Kidney capillary endothelial cell (primary cell): Measurements from ENCODE around the gene ADM.

ENCODE experiments used
- DNase-seq: peaks from one replicate; pipeline ENCODE4 v3.0.0-alpha.2; 2018; ENCODE audit warnings: low spot score

ADM gene

DNA sequence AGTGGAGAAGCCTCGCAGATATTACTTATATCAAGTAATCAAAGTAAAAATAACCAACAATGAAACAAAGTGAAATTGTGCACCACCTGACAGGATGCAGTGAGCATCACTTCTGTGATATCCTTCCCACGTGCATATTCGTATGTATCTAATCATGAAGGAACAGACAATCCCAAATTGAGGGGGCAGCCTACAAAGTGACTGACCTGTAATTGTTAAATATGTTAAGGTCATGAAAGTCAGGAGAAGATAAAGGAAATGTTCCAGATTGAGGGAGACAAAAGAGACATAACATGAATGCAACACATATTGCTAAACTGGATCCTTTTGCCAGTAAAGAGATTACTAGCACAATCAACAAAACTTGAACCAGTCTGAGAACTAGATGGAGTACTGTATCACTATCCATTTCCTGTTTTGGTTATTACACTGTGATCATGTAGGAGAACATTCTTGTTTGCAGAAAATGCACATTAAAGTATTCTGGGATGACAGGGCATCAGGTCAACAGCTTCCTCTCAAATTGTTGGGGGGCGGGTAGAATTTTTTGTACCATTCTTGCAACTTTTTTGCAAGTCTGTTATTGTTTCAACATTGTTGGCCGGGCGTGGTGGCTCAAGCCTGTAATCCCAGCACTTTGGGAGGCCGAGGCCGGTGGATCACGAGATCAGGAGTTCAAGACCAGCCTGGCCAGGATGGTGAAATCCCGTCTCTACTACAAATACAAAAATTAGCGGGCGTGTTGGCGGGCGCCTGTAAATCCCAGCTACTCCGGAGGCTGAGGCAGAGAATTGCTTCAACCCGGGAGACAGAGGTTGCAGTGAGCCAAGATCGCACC, 12.9 kb upstream of the ADM start:
- DNase-seq: no peak

GRCh38 chr11:10293423-10294289, 11.2 kb upstream of the ADM start, which contains the start of gene SBF2:
TSS of gene SBF2 (minus strand) at chr11:10294219. CDS start at chr11:10294069, 150 bp downstream.
- peak; percentile 92 for DNase-seq

DNA sequence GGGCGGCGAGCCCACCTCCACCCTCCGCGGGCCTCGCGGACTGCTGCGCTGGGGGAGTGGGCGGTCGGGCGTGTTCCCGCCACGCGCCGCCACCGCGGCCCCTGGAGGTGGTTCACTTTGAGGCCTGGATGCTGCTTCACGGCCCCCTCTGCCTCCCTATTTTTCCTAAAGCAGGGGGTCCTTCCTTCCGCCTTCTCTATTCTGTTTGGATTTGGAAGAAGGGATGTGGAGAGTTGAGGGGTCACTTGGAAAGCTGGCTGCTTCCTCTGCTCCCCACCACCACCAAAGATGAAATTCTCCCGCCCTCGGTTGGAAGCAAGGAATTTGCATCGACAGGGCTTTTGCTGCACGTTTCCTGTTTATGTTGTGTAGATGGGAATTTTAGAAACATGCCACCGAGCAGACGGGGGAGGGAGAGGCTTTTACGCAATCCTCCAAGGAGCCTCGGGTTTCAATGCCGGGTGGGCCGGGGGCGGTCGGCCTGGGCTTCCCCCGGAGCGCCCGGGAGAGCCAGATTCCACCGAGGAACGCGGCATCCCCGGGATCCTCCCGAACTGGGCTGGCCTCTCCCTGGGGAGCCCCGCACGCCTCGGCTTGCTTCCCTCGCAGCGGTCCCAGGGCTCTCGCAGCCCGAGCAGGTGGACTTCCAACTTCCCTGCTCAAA, 10.5 kb upstream of the ADM start:
- DNase-seq: no peak

DNA sequence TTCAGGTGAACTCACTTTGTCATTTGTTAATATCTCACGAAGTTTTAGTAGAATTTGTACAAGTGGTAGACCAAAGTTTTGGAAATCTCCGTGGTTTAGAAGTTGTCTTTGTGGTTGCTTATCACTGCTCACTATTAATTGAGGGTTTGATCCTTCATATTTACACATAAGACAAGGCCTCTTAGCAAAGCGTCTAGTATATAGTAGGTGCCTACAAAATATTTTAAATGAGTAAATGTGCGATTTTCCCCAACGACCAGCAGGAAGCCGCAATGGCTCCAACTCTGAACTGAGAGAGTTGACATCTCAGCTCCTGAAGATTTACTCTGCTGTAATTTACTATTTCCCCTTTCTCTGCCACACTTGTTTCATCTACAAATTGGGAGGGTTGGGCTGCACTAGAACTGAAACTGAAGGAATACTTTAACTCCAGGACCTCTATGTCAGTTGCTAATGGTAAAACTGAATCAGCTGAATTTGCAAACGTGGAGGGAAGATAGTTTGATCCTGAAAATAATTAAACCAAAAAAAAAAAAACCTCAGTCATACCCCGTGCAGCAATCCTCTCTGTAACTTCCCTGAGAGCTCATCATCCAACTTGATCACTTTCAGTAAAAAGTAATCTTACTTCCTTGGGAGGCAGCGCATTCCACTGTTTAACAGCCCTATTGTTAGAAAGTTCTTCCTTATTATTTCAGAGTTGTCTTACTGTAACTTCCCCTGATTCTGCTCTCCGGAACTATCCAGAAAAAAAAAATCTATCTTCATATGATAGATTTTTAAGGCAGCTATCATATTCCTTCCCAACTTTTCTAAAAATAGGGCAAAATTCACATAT, 9.6 kb upstream of the ADM start:
- DNase-seq: no peak

DNA sequence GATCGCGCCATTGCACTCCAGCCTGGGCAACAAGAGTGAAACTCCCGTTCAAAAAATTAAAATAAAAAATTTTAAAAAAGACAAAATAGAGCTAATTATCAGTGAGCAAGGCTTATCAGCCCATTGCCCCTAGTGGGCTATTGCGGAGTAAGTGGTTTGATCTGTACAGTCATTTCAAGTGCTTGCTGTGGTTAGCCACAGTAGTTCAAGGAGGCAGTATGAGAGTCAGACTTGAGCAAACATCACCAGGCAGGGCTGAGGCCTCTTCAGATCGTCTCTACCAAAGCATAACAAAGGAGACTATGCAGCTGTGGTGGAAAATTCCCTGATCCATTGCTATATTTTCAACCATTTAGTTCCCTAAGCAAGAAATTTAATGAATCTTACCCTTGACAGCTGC, 6.5 kb upstream of the ADM start:
- DNase-seq: no peak

- DNase-seq: no peak
Observed at GRCh38 chr11:10301656-10302358, 3.1 kb upstream of the ADM start.

DNA sequence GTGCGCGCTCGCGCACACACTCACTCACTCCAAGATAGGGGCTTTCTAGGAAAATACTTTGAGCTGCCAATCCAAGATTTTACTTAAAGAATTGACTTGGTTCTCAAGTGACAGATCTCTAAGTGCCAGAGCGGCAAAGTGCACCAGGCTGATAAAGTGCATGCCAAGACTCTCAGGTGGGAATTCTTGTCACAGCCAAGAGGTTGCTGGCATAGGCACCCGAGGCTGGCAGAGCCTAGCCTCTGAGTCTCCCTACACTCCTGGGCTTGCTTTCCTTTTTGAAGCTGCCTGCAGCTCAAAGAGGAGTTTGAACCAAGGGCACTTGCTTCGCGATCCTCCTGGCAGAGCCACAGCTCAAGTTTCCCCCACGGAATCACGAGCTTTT, 2.5 kb upstream of the ADM start:
- DNase-seq: no peak

GRCh38 chr11:10302744-10303557, 1.9 kb upstream of the ADM start:
- peak; percentile 51 for DNase-seq

DNA sequence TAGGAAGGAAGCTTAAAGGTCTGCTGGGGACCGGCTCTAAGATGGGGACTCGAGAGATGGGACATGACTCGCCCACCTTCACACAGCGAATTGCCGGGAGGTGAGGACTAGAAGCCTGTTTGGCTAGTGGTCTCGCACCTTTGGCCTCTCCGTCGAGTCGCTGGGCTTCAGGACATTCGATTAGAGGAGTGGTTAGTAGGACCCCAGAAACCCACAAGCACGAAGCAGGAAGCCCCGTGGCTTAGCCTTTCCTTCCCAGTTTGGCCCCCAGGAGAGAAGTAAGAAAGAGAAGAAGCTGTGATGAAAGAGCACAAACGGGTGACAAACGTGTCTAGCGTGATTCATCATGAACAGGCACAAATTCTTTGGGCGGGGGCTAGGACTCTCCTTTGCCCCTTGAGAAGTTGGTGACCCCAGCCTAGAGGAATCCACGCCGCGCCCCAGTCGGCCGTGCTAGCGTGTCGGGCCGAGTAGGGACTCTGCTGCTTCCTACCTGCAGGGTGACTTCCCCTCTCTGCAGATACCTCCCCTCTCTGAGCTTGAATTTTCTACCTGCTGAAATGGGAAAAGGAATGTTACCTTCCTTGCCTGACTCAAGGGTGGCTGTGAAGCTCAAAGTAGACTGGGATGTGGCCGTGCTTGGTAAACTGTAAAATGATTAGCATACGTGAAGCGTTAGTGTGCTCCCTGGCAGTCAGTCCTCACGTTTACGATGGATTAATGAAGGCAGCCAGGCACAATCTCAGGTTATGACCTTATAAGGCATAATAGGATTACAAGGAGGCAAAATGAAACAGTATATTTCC, 1.1 kb upstream of the ADM start:
- DNase-seq: no peak

DNA sequence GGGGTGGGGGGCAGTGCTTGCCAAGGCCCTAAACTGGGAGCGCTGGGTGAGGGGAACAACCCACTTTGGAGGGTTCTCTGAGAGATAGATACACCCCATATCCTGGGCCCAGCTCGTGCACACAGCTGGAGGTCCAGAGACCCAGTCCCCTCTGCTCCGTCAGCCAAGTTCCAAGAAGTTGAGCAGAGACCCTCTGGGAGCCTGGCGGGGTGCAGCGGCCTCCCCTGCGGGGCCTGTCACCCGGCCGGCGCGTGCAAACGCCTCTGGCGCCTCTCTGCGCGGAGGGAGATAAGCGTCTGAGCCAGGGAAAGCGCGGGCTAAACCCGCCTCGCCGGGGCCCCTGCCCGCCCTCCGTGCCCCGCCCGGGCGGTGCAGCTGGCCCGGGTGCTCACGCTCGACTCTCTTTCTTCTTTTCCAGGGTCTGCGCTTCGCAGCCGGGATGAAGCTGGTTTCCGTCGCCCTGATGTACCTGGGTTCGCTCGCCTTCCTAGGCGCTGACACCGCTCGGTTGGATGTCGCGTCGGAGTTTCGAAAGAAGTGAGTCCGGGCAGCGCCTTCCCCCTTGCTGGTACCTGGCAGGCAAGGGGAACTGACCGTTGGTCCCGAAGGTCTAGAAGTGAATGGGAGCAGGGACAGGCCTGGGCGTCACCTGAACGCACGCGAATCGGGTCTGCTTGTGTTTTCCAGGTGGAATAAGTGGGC, 540 bp downstream of the ADM start:
- no peak for DNase-seq

DNA sequence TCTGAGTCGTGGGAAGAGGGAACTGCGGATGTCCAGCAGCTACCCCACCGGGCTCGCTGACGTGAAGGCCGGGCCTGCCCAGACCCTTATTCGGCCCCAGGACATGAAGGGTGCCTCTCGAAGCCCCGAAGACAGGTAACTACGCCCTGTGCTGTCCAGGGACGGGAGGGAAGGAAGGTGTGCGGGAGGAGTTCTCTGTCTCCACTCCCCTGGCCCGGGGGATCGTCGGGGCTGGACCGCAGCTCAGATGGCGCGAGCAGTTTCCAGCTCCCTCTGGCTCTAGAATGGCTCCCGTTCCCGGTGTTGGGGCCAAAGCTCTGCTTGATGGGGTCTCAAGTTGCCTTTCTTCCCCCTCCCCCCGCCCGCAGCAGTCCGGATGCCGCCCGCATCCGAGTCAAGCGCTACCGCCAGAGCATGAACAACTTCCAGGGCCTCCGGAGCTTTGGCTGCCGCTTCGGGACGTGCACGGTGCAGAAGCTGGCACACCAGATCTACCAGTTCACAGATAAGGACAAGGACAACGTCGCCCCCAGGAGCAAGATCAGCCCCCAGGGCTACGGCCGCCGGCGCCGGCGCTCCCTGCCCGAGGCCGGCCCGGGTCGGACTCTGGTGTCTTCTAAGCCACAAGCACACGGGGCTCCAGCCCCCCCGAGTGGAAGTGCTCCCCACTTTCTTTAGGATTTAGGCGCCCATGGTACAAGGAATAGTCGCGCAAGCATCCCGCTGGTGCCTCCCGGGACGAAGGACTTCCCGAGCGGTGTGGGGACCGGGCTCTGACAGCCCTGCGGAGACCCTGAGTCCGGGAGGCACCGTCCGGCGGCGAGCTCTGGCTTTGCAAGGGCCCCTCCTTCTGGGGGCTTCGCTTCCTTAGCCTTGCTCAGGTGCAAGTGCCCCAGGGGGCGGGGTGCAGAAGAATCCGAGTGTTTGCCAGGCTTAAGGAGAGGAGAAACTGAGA, 1.4 kb downstream of the ADM start:
- no peak for DNase-seq

DNA sequence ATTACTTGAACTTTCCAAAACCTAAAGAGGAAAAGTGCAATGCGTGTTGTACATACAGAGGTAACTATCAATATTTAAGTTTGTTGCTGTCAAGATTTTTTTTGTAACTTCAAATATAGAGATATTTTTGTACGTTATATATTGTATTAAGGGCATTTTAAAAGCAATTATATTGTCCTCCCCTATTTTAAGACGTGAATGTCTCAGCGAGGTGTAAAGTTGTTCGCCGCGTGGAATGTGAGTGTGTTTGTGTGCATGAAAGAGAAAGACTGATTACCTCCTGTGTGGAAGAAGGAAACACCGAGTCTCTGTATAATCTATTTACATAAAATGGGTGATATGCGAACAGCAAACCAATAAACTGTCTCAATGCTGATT, 2.1 kb downstream of the ADM start:
- DNase-seq: no peak

- peak; percentile 86 for DNase-seq
Observed at GRCh38 chr11:10307400-10308200, 2.7 kb downstream of the ADM start.

GRCh38 chr11:10308201-10308954, 3.5 kb downstream of the ADM start:
- DNase-seq: no peak

GRCh38 chr11:10309163-10310093, 4.6 kb downstream of the ADM start:
- no peak for DNase-seq
